ENCODE data around the gene PURB.

DNA sequence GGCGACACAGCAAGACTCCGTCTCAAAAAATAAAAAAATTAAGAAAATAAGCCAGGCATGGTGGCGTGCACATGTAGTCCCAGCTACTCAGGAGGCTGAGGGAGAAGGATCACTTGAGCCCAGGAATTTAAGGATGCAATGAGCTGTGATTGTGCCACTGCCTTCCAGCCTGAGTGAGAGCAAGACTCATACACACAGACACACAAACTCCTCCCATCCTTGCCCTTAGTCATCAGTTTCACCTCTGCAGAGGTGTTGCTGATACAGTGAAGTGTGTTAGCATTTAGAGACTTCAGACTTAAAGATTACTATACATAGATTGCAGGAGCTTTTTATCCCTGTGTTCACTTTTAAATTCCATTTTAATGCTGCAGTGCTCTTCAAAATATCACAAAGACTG, 31.9 kb downstream of the PURB start:
- TF ChIP-seq, protein P1, sequence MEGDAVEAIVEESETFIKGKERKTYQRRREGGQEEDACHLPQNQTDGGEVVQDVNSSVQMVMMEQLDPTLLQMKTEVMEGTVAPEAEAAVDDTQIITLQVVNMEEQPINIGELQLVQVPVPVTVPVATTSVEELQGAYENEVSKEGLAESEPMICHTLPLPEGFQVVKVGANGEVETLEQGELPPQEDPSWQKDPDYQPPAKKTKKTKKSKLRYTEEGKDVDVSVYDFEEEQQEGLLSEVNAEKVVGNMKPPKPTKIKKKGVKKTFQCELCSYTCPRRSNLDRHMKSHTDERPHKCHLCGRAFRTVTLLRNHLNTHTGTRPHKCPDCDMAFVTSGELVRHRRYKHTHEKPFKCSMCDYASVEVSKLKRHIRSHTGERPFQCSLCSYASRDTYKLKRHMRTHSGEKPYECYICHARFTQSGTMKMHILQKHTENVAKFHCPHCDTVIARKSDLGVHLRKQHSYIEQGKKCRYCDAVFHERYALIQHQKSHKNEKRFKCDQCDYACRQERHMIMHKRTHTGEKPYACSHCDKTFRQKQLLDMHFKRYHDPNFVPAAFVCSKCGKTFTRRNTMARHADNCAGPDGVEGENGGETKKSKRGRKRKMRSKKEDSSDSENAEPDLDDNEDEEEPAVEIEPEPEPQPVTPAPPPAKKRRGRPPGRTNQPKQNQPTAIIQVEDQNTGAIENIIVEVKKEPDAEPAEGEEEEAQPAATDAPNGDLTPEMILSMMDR (conservative IDR thresholded peaks at IDR 0.05; ENCODE audit: low read depth, low read length): no peak
- TF ChIP-seq EZH2 (IDR thresholded peaks at IDR 0.05; ENCODE audit: low read length, unreplicated experiment) (no peak), EZH2phosphoT487 (IDR thresholded peaks at IDR 0.05; ENCODE audit: borderline replicate concordance, low read length) (no peak)

Measured in PC-3 (cell line).